ENCODE results near the gene TXNRD1.

Gene TXNRD1

DNA sequence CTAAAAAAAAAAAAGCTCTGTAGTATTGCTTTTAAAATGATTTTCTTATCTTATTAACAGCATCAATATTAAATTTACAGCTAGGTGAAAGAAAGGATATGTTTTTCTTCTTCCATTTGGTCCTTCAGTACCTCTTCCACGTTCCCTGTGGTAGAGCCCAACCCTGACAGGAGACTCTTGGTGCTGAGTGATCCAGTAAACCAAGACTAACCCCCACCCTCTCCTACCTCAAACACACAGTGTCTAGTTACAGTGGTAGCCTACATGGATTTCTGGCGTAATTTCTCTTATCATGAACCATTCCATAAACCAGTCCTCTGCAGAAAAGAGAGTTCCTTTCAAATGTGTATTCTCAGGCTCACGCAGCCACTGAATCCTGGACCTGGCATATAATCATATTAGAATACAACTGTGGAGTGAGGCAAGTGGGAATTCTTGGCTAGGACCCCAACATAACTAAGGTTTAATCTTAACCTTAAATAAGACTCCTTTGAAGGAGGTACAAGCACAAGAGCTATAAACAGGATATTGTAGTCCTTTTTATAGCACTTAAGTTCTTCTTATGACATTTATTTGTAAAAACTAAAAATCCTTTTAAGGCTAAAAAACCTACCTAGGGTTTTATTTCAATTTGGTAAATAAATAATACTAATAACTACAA is 27.1 kb downstream of the TXNRD1 start:
- H3K4me3 ChIP-seq (ENCODE audit: severe bottlenecking): no peak overlapping the region
- no peak for ATAC-seq (ENCODE audit: low read depth)
- no peak overlapping the region for H3K27ac ChIP-seq (ENCODE audit: poor library complexity, severe bottlenecking)
- no peaks in the 10 kb centered on the region for H3K27me3 ChIP-seq (ENCODE audit: insufficient read depth, poor library complexity, severe bottlenecking)
- TF ChIP-seq, protein P1, sequence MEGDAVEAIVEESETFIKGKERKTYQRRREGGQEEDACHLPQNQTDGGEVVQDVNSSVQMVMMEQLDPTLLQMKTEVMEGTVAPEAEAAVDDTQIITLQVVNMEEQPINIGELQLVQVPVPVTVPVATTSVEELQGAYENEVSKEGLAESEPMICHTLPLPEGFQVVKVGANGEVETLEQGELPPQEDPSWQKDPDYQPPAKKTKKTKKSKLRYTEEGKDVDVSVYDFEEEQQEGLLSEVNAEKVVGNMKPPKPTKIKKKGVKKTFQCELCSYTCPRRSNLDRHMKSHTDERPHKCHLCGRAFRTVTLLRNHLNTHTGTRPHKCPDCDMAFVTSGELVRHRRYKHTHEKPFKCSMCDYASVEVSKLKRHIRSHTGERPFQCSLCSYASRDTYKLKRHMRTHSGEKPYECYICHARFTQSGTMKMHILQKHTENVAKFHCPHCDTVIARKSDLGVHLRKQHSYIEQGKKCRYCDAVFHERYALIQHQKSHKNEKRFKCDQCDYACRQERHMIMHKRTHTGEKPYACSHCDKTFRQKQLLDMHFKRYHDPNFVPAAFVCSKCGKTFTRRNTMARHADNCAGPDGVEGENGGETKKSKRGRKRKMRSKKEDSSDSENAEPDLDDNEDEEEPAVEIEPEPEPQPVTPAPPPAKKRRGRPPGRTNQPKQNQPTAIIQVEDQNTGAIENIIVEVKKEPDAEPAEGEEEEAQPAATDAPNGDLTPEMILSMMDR (IDR thresholded peaks at IDR 0.05; ENCODE audit: poor library complexity, severe bottlenecking): no peak
- H3K4me1 ChIP-seq (ENCODE audit: insufficient read depth, poor library complexity, severe bottlenecking): no peaks in the 10 kb centered on the region
- DNase-seq (ENCODE audit: low spot score): no peak
- no peaks in the 10 kb centered on the region for H3K36me3 ChIP-seq (ENCODE audit: low read depth)
- no peaks in the 10 kb centered on the region for H3K9me3 ChIP-seq (ENCODE audit: severe bottlenecking)

DNA sequence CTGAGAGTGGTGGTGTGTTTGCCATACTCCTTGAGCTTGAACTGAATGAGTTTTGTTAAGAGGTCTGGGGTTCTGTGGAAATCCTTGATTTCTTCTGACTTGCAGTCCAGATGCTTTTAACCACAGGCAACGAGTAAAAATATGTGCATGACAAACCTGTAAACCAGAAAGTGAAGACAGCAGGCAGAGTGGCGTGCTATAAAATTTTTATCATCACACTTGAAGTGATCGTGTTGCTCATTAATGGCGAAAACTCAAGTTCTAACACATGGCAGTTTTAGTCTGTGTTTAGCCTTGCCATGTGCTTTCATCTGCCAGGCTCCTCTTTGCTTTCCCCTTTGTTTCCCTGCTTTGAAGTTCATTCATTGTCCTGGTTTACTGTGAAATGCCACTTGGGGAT is 28.0 kb downstream of the TXNRD1 start:
- no peaks in the 10 kb centered on the region for H3K9me3 ChIP-seq (ENCODE audit: severe bottlenecking)
- H3K27ac ChIP-seq (ENCODE audit: poor library complexity, severe bottlenecking): no peak overlapping the region
- no peak overlapping the region for H3K4me3 ChIP-seq (ENCODE audit: severe bottlenecking)
- TF ChIP-seq, protein P1 (IDR thresholded peaks at IDR 0.05; ENCODE audit: poor library complexity, severe bottlenecking): no peak
- no peaks in the 10 kb centered on the region for H3K36me3 ChIP-seq (ENCODE audit: low read depth)
- DNase-seq (ENCODE audit: low spot score): no peak
- no peaks in the 10 kb centered on the region for H3K27me3 ChIP-seq (ENCODE audit: insufficient read depth, poor library complexity, severe bottlenecking)
- ATAC-seq (ENCODE audit: low read depth): no peak
- no peaks in the 10 kb centered on the region for H3K4me1 ChIP-seq (ENCODE audit: insufficient read depth, poor library complexity, severe bottlenecking)

DNA sequence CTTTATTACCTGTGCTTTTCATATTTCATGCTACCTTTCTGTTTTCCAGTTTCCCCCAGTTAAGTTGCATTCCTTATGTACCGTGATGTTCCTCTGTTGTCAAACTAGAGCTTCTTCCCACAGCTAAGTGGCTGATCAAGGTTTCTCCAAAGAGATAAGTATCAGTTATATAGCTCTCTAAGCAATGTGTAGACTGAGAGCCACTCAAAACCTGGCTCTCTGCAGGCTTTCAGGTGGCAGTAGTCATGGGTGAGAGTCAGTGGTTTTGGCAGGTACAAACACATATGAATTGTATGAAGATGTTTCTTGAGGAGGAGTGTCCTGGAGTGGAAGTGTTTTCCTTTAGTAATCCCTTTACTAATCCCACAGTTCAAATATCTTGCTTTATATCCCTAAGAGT is 28.4 kb downstream of the TXNRD1 start:
- TF ChIP-seq, protein P1 (IDR thresholded peaks at IDR 0.05; ENCODE audit: poor library complexity, severe bottlenecking): no peak
- no peak overlapping the region for H3K27ac ChIP-seq (ENCODE audit: poor library complexity, severe bottlenecking)
- no peak for ATAC-seq (ENCODE audit: low read depth)

DNA sequence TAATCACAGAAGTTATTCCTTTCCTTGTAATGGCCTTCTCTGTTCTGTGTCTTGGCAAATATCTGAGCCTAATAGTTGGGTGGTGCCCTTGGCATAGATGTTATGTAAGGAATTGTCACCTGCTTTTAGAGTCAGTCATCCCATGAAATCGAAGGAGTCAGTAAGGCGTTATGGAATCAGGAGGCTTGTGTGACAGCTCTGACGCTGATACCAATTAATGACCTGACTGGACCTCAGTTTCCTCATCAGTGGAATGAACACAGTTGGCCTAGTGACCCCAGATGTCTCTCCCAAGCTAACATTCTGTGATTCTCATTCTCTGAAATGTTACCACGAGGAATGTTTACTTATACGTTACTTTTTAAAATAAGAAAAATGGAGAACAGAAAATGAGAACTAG is 32.1 kb downstream of the TXNRD1 start:
- Histone ChIP-seq H3K36me3 (ENCODE audit: low read depth) (no peaks in the 10 kb centered on the region), H3K27ac (ENCODE audit: poor library complexity, severe bottlenecking) (no peak overlapping the region), H3K9me3 (ENCODE audit: severe bottlenecking) (no peaks in the 10 kb centered on the region), H3K27me3 (ENCODE audit: insufficient read depth, poor library complexity, severe bottlenecking) (no peaks in the 10 kb centered on the region), H3K4me1 (ENCODE audit: insufficient read depth, poor library complexity, severe bottlenecking) (no peaks in the 10 kb centered on the region), H3K4me3 (ENCODE audit: severe bottlenecking) (no peak overlapping the region)
- TF ChIP-seq, protein P1 (IDR thresholded peaks at IDR 0.05; ENCODE audit: poor library complexity, severe bottlenecking): no peak
- DNase-seq (ENCODE audit: low spot score) (no peak), ATAC-seq (ENCODE audit: low read depth) (no peak)

More for the DNA sequence above, 28.4 kb downstream of the TXNRD1 start:
- H3K9me3 ChIP-seq (ENCODE audit: severe bottlenecking): no peaks in the 10 kb centered on the region
- H3K36me3 ChIP-seq (ENCODE audit: low read depth): no peaks in the 10 kb centered on the region
- H3K27me3 ChIP-seq (ENCODE audit: insufficient read depth, poor library complexity, severe bottlenecking): no peaks in the 10 kb centered on the region
- H3K4me3 ChIP-seq (ENCODE audit: severe bottlenecking): no peak overlapping the region
- no peaks in the 10 kb centered on the region for H3K4me1 ChIP-seq (ENCODE audit: insufficient read depth, poor library complexity, severe bottlenecking)
- no peak for DNase-seq (ENCODE audit: low spot score)

DNA sequence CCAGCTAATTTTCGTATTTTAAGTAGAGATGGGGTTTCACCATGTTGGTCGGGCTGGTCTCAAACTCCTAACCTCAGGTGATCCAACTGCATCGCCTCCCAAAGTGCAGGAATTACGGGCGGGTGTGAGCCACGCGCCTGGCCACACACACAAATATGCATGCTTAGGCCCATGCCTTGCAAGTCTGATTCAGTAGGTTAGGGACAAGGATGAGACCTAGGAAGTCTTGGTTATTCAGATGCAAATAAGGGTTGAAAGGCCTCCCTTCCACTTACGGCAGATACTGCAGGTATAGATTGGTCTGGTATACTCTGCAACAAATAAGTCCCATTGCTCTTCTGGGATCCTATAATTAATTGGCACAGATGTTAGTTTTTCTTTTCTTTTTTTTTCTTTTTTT is 32.9 kb downstream of the TXNRD1 start:
- DNase-seq (ENCODE audit: low spot score) (no peak), ATAC-seq (ENCODE audit: low read depth) (no peak)
- Histone ChIP-seq H3K27me3 (ENCODE audit: insufficient read depth, poor library complexity, severe bottlenecking) (no peaks in the 10 kb centered on the region), H3K4me1 (ENCODE audit: insufficient read depth, poor library complexity, severe bottlenecking) (no peaks in the 10 kb centered on the region), H3K9me3 (ENCODE audit: severe bottlenecking) (no peaks in the 10 kb centered on the region), H3K4me3 (ENCODE audit: severe bottlenecking) (no peak overlapping the region), H3K36me3 (ENCODE audit: low read depth) (no peaks in the 10 kb centered on the region), H3K27ac (ENCODE audit: poor library complexity, severe bottlenecking) (no peak overlapping the region)
- TF ChIP-seq, protein P1 (IDR thresholded peaks at IDR 0.05; ENCODE audit: poor library complexity, severe bottlenecking): no peak
